ENCODE results near the gene GRID2IP.
"Not testable (repeated sequence)": the region's sequence is repeated elsewhere in the genome, so short reads cannot be mapped to it uniquely, and the experiment has no call there.

GRID2IP gene

GRCh38 chr7:6482743-6483119, 68.5 kb downstream of the GRID2IP start:
- Histone ChIP-seq H2AFZ (ENCODE audit: low read length, unreplicated experiment) (no peak overlapping the region), H3K4me3 (ENCODE audit: low read depth, low read length) (peak overlapping the region; percentile 97), H3K27ac (ENCODE audit: low read depth, low read length) (peak overlapping the region; percentile 91), H3K36me3 (ENCODE audit: insufficient read depth, low read length) (peaks cover 12% of the 10 kb centered on the region), H3K79me2 (ENCODE audit: control insufficient read depth, insufficient read depth, low read length, unreplicated experiment) (peaks cover 62% of the 10 kb centered on the region), H3K4me1 (ENCODE audit: control insufficient read depth, insufficient read depth, low read length, unreplicated experiment) (peaks cover 35% of the 10 kb centered on the region), H3K27me3 (ENCODE audit: insufficient read depth, low read length) (no peaks in the 10 kb centered on the region)

GRCh38 chr7:6482307-6482706, 69.0 kb downstream of the GRID2IP start:
- peaks cover 39% of the 10 kb centered on the region for H3K4me1 ChIP-seq (ENCODE audit: control insufficient read depth, insufficient read depth, low read length, unreplicated experiment)
- H3K4me3 ChIP-seq (ENCODE audit: low read depth, low read length): peak overlapping the region; percentile 97

GRCh38 chr7:6481445-6481844, 69.8 kb downstream of the GRID2IP start:
- Histone ChIP-seq H2AFZ (ENCODE audit: low read length, unreplicated experiment) (no peak overlapping the region), H3K4me3 (ENCODE audit: low read depth, low read length) (peak overlapping the region; percentile 73), H3K27me3 (ENCODE audit: insufficient read depth, low read length) (no peaks in the 10 kb centered on the region), H3K27ac (ENCODE audit: low read depth, low read length) (no peak overlapping the region), H3K36me3 (ENCODE audit: insufficient read depth, low read length) (peaks cover 12% of the 10 kb centered on the region), H3K4me1 (ENCODE audit: control insufficient read depth, insufficient read depth, low read length, unreplicated experiment) (peaks cover 48% of the 10 kb centered on the region), H3K79me2 (ENCODE audit: control insufficient read depth, insufficient read depth, low read length, unreplicated experiment) (peaks cover 75% of the 10 kb centered on the region)

More at GRCh38 chr7:6482307-6482706, 69.0 kb downstream of the GRID2IP start:
- no peak overlapping the region for H3K27ac ChIP-seq (ENCODE audit: low read depth, low read length)
- H3K36me3 ChIP-seq (ENCODE audit: insufficient read depth, low read length): peaks cover 12% of the 10 kb centered on the region
- no peak overlapping the region for H2AFZ ChIP-seq (ENCODE audit: low read length, unreplicated experiment)
- H3K27me3 ChIP-seq (ENCODE audit: insufficient read depth, low read length): no peaks in the 10 kb centered on the region
- peaks cover 66% of the 10 kb centered on the region for H3K79me2 ChIP-seq (ENCODE audit: control insufficient read depth, insufficient read depth, low read length, unreplicated experiment)

- H3K79me2 ChIP-seq (ENCODE audit: control insufficient read depth, insufficient read depth, low read length, unreplicated experiment): peaks cover 86% of the 10 kb centered on the region
- peak overlapping the region; percentile 4; the same call in 1 of the 2 replicates for H3K27ac ChIP-seq (ENCODE audit: low read depth, low read length)
- H2AFZ ChIP-seq (ENCODE audit: low read length, unreplicated experiment): no peak overlapping the region
- peaks cover 12% of the 10 kb centered on the region for H3K36me3 ChIP-seq (ENCODE audit: insufficient read depth, low read length)
- peaks cover 55% of the 10 kb centered on the region for H3K4me1 ChIP-seq (ENCODE audit: control insufficient read depth, insufficient read depth, low read length, unreplicated experiment)
- peak overlapping the region; percentile 73 for H3K4me3 ChIP-seq (ENCODE audit: low read depth, low read length)
- H3K27me3 ChIP-seq (ENCODE audit: insufficient read depth, low read length): no peaks in the 10 kb centered on the region
Observed at GRCh38 chr7:6480323-6480660, 71.0 kb downstream of the GRID2IP start.

GRCh38 chr7:6479067-6479466, 72.2 kb downstream of the GRID2IP start:
- no peak overlapping the region for H2AFZ ChIP-seq (ENCODE audit: low read length, unreplicated experiment)
- no peak overlapping the region for H3K27ac ChIP-seq (ENCODE audit: low read depth, low read length)
- H3K27me3 ChIP-seq (ENCODE audit: insufficient read depth, low read length): no peaks in the 10 kb centered on the region
- H3K79me2 ChIP-seq (ENCODE audit: control insufficient read depth, insufficient read depth, low read length, unreplicated experiment): peaks cover 96% of the 10 kb centered on the region
- peaks cover 16% of the 10 kb centered on the region for H3K36me3 ChIP-seq (ENCODE audit: insufficient read depth, low read length)
- no peak overlapping the region for H3K4me3 ChIP-seq (ENCODE audit: low read depth, low read length)
- peaks cover 51% of the 10 kb centered on the region for H3K4me1 ChIP-seq (ENCODE audit: control insufficient read depth, insufficient read depth, low read length, unreplicated experiment)

- peaks cover 23% of the 10 kb centered on the region for H3K36me3 ChIP-seq (ENCODE audit: insufficient read depth, low read length)
- H3K4me1 ChIP-seq (ENCODE audit: control insufficient read depth, insufficient read depth, low read length, unreplicated experiment): peaks cover 51% of the 10 kb centered on the region
- H3K79me2 ChIP-seq (ENCODE audit: control insufficient read depth, insufficient read depth, low read length, unreplicated experiment): peaks cover 97% of the 10 kb centered on the region
- H3K27ac ChIP-seq (ENCODE audit: low read depth, low read length): no peak overlapping the region
- no peaks in the 10 kb centered on the region for H3K27me3 ChIP-seq (ENCODE audit: insufficient read depth, low read length)
- H3K4me3 ChIP-seq (ENCODE audit: low read depth, low read length): no peak overlapping the region
- H2AFZ ChIP-seq (ENCODE audit: low read length, unreplicated experiment): no peak overlapping the region
Observed at GRCh38 chr7:6478186-6478585, 73.1 kb downstream of the GRID2IP start.

- Histone ChIP-seq H3K36me3 (ENCODE audit: insufficient read depth, low read length) (peaks cover 28% of the 10 kb centered on the region), H3K27ac (ENCODE audit: low read depth, low read length) (no peak overlapping the region), H3K79me2 (ENCODE audit: control insufficient read depth, insufficient read depth, low read length, unreplicated experiment) (peaks cover 97% of the 10 kb centered on the region), H2AFZ (ENCODE audit: low read length, unreplicated experiment) (no peak overlapping the region), H3K27me3 (ENCODE audit: insufficient read depth, low read length) (no peaks in the 10 kb centered on the region), H3K4me3 (ENCODE audit: low read depth, low read length) (no peak overlapping the region), H3K4me1 (ENCODE audit: control insufficient read depth, insufficient read depth, low read length, unreplicated experiment) (peaks cover 51% of the 10 kb centered on the region)
Observed at GRCh38 chr7:6477318-6477660, 74.0 kb downstream of the GRID2IP start.

- Histone ChIP-seq H3K27me3 (ENCODE audit: insufficient read depth, low read length) (no peaks in the 10 kb centered on the region), H3K79me2 (ENCODE audit: control insufficient read depth, insufficient read depth, low read length, unreplicated experiment) (peaks cover 98% of the 10 kb centered on the region), H3K36me3 (ENCODE audit: insufficient read depth, low read length) (peaks cover 32% of the 10 kb centered on the region), H2AFZ (ENCODE audit: low read length, unreplicated experiment) (no peak overlapping the region), H3K4me3 (ENCODE audit: low read depth, low read length) (no peak overlapping the region), H3K4me1 (ENCODE audit: control insufficient read depth, insufficient read depth, low read length, unreplicated experiment) (peaks cover 51% of the 10 kb centered on the region), H3K27ac (ENCODE audit: low read depth, low read length) (0 out of 2 replicates have a peak overlapping the region, but pooled peaks have one; percentile 0)
Observed at GRCh38 chr7:6476596-6477317, 74.5 kb downstream of the GRID2IP start.

- H3K4me1 ChIP-seq (ENCODE audit: control insufficient read depth, insufficient read depth, low read length, unreplicated experiment): peaks cover 44% of the 10 kb centered on the region
- peaks cover 92% of the 10 kb centered on the region for H3K79me2 ChIP-seq (ENCODE audit: control insufficient read depth, insufficient read depth, low read length, unreplicated experiment)
- H3K36me3 ChIP-seq (ENCODE audit: insufficient read depth, low read length): peaks cover 33% of the 10 kb centered on the region
- H3K4me3 ChIP-seq (ENCODE audit: low read depth, low read length): no peak overlapping the region
- no peaks in the 10 kb centered on the region for H3K27me3 ChIP-seq (ENCODE audit: insufficient read depth, low read length)
- no peak overlapping the region for H2AFZ ChIP-seq (ENCODE audit: low read length, unreplicated experiment)
- H3K27ac ChIP-seq (ENCODE audit: low read depth, low read length): no peak overlapping the region
Observed at GRCh38 chr7:6475433-6476186, 75.7 kb downstream of the GRID2IP start.

GRCh38 chr7:6465862-6466261, 85.4 kb downstream of the GRID2IP start:
- no peak overlapping the region for H3K27ac ChIP-seq (ENCODE audit: low read depth, low read length)
- peaks cover 15% of the 10 kb centered on the region for H3K79me2 ChIP-seq (ENCODE audit: control insufficient read depth, insufficient read depth, low read length, unreplicated experiment)
- peaks cover 13% of the 10 kb centered on the region for H3K4me1 ChIP-seq (ENCODE audit: control insufficient read depth, insufficient read depth, low read length, unreplicated experiment)
- H3K4me3 ChIP-seq (ENCODE audit: low read depth, low read length): no peak overlapping the region
- no peaks in the 10 kb centered on the region for H3K27me3 ChIP-seq (ENCODE audit: insufficient read depth, low read length)
- H2AFZ ChIP-seq (ENCODE audit: low read length, unreplicated experiment): no peak overlapping the region
- H3K36me3 ChIP-seq (ENCODE audit: insufficient read depth, low read length): peaks cover 59% of the 10 kb centered on the region

- not testable (repeated sequence) for H3K27me3 ChIP-seq (ENCODE audit: insufficient read depth, low read length); H3K4me3 ChIP-seq (ENCODE audit: low read depth, low read length); H2AFZ ChIP-seq (ENCODE audit: low read length, unreplicated experiment); H3K79me2 ChIP-seq (ENCODE audit: control insufficient read depth, insufficient read depth, low read length, unreplicated experiment); H3K27ac ChIP-seq (ENCODE audit: low read depth, low read length)
- Histone ChIP-seq H3K36me3 (ENCODE audit: insufficient read depth, low read length) (peaks cover 50% of the 10 kb centered on the region), H3K4me1 (ENCODE audit: control insufficient read depth, insufficient read depth, low read length, unreplicated experiment) (peaks cover 13% of the 10 kb centered on the region)
Observed at GRCh38 chr7:6463609-6464008, 87.7 kb downstream of the GRID2IP start.

Measured in ACC112 (cell line).